IMR-90 (cell line): Measurements from ENCODE around the gene GABRB1. TPM values are rescaled to one million over a fixed set of nuclear protein-coding genes. Genes with fewer than 3 reads are reported as not detected.

Experiments
- ATAC-seq: fragments of 200-7000 bp; cut with Tn5 transposase; 2 replicates; pipeline ENCODE4 v1.9.1; 2020; ENCODE audit warnings: low read depth, mild to moderate bottlenecking, moderate library complexity
- BruUV-seq: library from RNA; stranded (reverse); fragments of 400-500 nt; replicated peaks from 2 replicates; lab custom pipeline; 2021; lab: Mats Ljungman, UMichigan
- CTCF ChIA-PET: fragments of 300-600 bp; formaldehyde crosslinking; extraction: SDS; loops from one replicate; lab custom pipeline; 2021; ENCODE audit warnings: antibody characterized with exemption; lab: Yijun Ruan, JAX
- POLR2A ChIA-PET: fragments of 300-600 bp; sonication (Branson Sonifier 250); formaldehyde crosslinking; loops from one replicate; lab custom pipeline; 2022; ENCODE audit warnings: antibody characterized with exemption; ENCODE audit not compliant: unreplicated experiment; lab: Charles Lee
- DNase-seq: peaks from one replicate; pipeline ENCODE4 v3.0.0; 2013
- H2AFZ ChIP-seq: replicated peaks from 2 replicates; pipeline ENCODE3; 2013; ENCODE audit warnings: low read length, mild to moderate bottlenecking; ENCODE audit not compliant: poor library complexity
- H2AK5ac ChIP-seq: 2 replicates; pipeline ENCODE4 v1.6.1; 2013; ENCODE audit warnings: low read depth, low read length, inconsistent platforms
- H2AK9ac ChIP-seq: replicated peaks from 2 replicates; pipeline ENCODE3; 2013; ENCODE audit warnings: mild to moderate bottlenecking, low read depth, low read length, moderate library complexity; ENCODE audit not compliant: poor library complexity
- H2BK120ac ChIP-seq: 2 replicates; pipeline ENCODE4 v1.6.1; 2013; ENCODE audit warnings: low read depth, low read length, inconsistent platforms
- H2BK15ac ChIP-seq: 3 replicates; pipeline ENCODE4 v1.6.1; 2013; ENCODE audit warnings: low read depth, low read length, inconsistent platforms
- H2BK20ac ChIP-seq: 2 replicates; pipeline ENCODE4 v1.6.1; 2013; ENCODE audit warnings: low read depth, mild to moderate bottlenecking, inconsistent platforms, low read length, moderate library complexity
- H2BK5ac ChIP-seq: 2 replicates; pipeline ENCODE4 v1.6.1; 2013; ENCODE audit warnings: mild to moderate bottlenecking, low read depth, low read length, inconsistent platforms; ENCODE audit not compliant: poor library complexity, severe bottlenecking
- H3K14ac ChIP-seq: replicated peaks from 2 replicates; pipeline ENCODE4 v1.6.1; 2013; ENCODE audit warnings: low read depth, low read length, inconsistent platforms
- H3K18ac ChIP-seq: 2 replicates; pipeline ENCODE4 v1.6.1; 2013; ENCODE audit warnings: low read depth, low read length, control low read depth
- H3K23ac ChIP-seq: 2 replicates; pipeline ENCODE4 v1.6.1; 2013; ENCODE audit warnings: low read depth, low read length, inconsistent platforms
- H3K27ac ChIP-seq: 2 replicates; pipeline ENCODE4 v1.5.1; 2013; ENCODE audit warnings: mild to moderate bottlenecking, control low read depth, low read length; ENCODE audit not compliant: insufficient read depth
- H3K27me3 ChIP-seq: 2 replicates; pipeline ENCODE4 v1.6.1; 2013; ENCODE audit warnings: low read length; ENCODE audit not compliant: control insufficient read depth, insufficient read depth
- H3K36me3 ChIP-seq: 2 replicates; pipeline ENCODE4 v1.6.1; 2013; ENCODE audit warnings: low read length, mixed read lengths; ENCODE audit not compliant: control insufficient read depth, insufficient read depth
- H3K4ac ChIP-seq: 2 replicates; pipeline ENCODE4 v1.6.1; 2013; ENCODE audit warnings: low read depth, low read length, inconsistent platforms
- H3K4me1 ChIP-seq: 2 replicates; pipeline ENCODE4 v1.6.1; 2013; ENCODE audit warnings: low read length, mixed read lengths; ENCODE audit not compliant: control insufficient read depth, insufficient read depth
- H3K4me2 ChIP-seq: 2 replicates; pipeline ENCODE4 v1.6.1; 2013; ENCODE audit warnings: low read depth, mild to moderate bottlenecking, control low read depth, low read length, moderate library complexity
- H3K4me3 ChIP-seq: 2 replicates; pipeline ENCODE4 v1.5.1; 2013; ENCODE audit warnings: low read depth, mild to moderate bottlenecking, control low read depth, low read length, moderate library complexity; ENCODE audit not compliant: insufficient read depth
- H3K56ac ChIP-seq: 2 replicates; pipeline ENCODE4 v1.6.1; 2013; ENCODE audit warnings: low read length, inconsistent platforms; ENCODE audit not compliant: insufficient read depth; ENCODE audit errors: extremely low read depth
- H3K79me1 ChIP-seq, 2 experiments: 2 replicates each; pipeline ENCODE4 v1.6.1; 2013; ENCODE audit warnings: low read length in 2 of 2, inconsistent platforms in 1 of 2, low read depth in 1 of 2
- H3K9ac ChIP-seq: 2 replicates; pipeline ENCODE4 v1.6.1; 2013; ENCODE audit warnings: low read depth, low read length, control low read depth
- H3K9me1 ChIP-seq: 2 replicates; pipeline ENCODE4 v1.6.1; 2013; ENCODE audit warnings: low read length, inconsistent platforms; ENCODE audit not compliant: insufficient read depth
- H3K9me3 ChIP-seq: 2 replicates; pipeline ENCODE4 v1.6.1; 2013; ENCODE audit warnings: low read length; ENCODE audit not compliant: control insufficient read depth, insufficient read depth
- H4K20me1 ChIP-seq: 2 replicates; pipeline ENCODE4 v1.6.1; 2013; ENCODE audit warnings: low read length, inconsistent platforms; ENCODE audit not compliant: insufficient read depth
- H4K5ac ChIP-seq: 2 replicates; pipeline ENCODE4 v1.6.1; 2013; ENCODE audit warnings: mild to moderate bottlenecking, low read depth, low read length, control low read depth
- H4K8ac ChIP-seq, 2 experiments: 2 replicates each; pipeline ENCODE4 v1.6.1; 2013; ENCODE audit warnings: low read depth in 2 of 2, low read length in 2 of 2, control low read depth in 1 of 2, inconsistent platforms in 1 of 2
- H4K91ac ChIP-seq: 2 replicates; pipeline ENCODE4 v1.6.1; 2013; ENCODE audit warnings: low read depth, low read length, inconsistent platforms; ENCODE audit not compliant: insufficient read depth
- FOS ChIP-seq: fragments of 150-350 bp; IDR thresholded peaks from 2 replicates; pipeline ENCODE4 v1.6.1; 2016; ENCODE audit warnings: low read depth, low read length
- RAD21 ChIP-seq: IDR thresholded peaks from 2 replicates; pipeline ENCODE4 v1.6.1; 2012; ENCODE audit warnings: low read length, improper control_type of control experiment
- WGBS, 2 experiments: methylation state at CpG; one replicate each; pipeline versions ENCODE4 v1.1.5 to v1.1.7; 2013; ENCODE audit warnings: missing lambda C conversion rate in 2 of 2; ENCODE audit not compliant: insufficient read length in 1 of 2; ENCODE audit errors: extremely low coverage in 2 of 2; 5-methylcytosine and 5-hydroxymethylcytosine counted together
- dilution Hi-C: fragments of 300-500 bp; cut with HindIII; formaldehyde crosslinking; loops from one replicate; pipeline ENCODE4 v1.14.3; 2018; ENCODE audit warnings: low sequenced_read_pairs; ENCODE audit not compliant: unreplicated experiment
- in situ Hi-C: fragments of 300-500 bp; cut with MboI; formaldehyde crosslinking; loops from 3 replicates; pipeline ENCODE4 v1.14.3; 2019; ENCODE audit warnings: low sequenced_read_pairs, inconsistent platforms, mixed read lengths
- intact Hi-C: fragments of 100-400 bp; cut with micrococcal nuclease; formaldehyde crosslinking; loops from 2 replicates; pipeline ENCODE4 v1.10.0; 2022
- polyA plus RNA-seq, 3 experiments: library from polyadenylated mRNA; depleted of rRNA; stranded (reverse); fragments of >200 nt; gene quantifications; 2 replicates each; pipeline ENCODE4 v1.2.3, GENCODE V29; 2012; ENCODE audit warnings: low replicate concordance in 1 of 3
- total RNA-seq: library from RNA; depleted of rRNA; stranded (reverse); fragments of >200 nt; gene quantifications from 2 replicates; pipeline ENCODE4 v1.2.3, GENCODE V29; 2012
- TF ChIP-seq, protein P1 (sequence below): conservative IDR thresholded peaks from 2 replicates; pipeline ENCODE4 v1.5.1; 2012; ENCODE audit warnings: mild to moderate bottlenecking, low read depth, low read length, improper control_type of control experiment

GABRB1 gene
- total and polyA plus RNA-seq, 2 of the 4 experiments (the other 2 are of a cell fraction), result 4.7 to 16.1 TPM

DNA sequence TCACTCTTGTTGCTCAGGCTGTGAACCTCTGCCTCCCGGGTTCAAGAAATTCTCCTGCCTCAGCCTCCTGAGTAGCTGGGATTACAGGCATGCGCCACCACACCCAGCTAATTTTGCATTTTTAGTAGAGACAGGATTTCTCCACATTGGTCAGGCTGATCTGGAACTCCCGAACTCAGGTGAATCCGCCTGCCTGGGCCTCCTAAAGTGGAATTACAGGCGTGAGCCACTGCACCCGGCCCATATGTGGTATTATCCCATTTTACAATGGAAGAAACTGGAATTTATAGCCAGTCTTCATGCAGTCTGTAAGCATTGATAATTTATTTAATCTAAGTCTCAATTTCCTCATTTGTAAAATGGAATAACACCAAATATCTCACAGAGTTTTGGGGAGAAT lies 161.8 kb downstream of the GABRB1 start:
- Histone ChIP-seq H2AK5ac (no peak overlapping the region), H3K36me3 (no peaks in the 10 kb centered on the region), H3K79me1 (no peaks in the 10 kb centered on the region), H3K4me3 (no peak overlapping the region), H3K9ac (no peak overlapping the region), H2BK5ac (no peak overlapping the region), H3K4me2 (no peak overlapping the region), H3K14ac (no peak overlapping the region), H2BK15ac (no peak overlapping the region), H2BK120ac (no peak overlapping the region), H4K20me1 (no peaks in the 10 kb centered on the region), H3K23ac (no peak overlapping the region), H3K27me3 (no peaks in the 10 kb centered on the region), H3K56ac (no peak overlapping the region), H3K4ac (no peak overlapping the region), H3K9me1 (no peaks in the 10 kb centered on the region), H2AFZ (no peak overlapping the region), H2AK9ac (no peak overlapping the region), H3K9me3 (no peaks in the 10 kb centered on the region), H2BK20ac (no peak overlapping the region), H3K4me1 (no peaks in the 10 kb centered on the region), H4K8ac (no peak overlapping the region), H4K91ac (no peak overlapping the region), H3K18ac (no peak overlapping the region), H3K27ac (no peak overlapping the region), H4K5ac (no peak overlapping the region)
- intact Hi-C loops (no loop called here), dilution Hi-C loops (no loop called here), in situ Hi-C loops (no loop called here)
- no TSS peak for BruUV-seq
- ATAC-seq (no peak), DNase-seq (no peak)
- 100% methylated on average over 1 of the region's 6 CpGs; no CpG with 5 or more reads in 1 of the 2 experiments for WGBS, 2 experiments
- TF ChIP-seq, protein P1, sequence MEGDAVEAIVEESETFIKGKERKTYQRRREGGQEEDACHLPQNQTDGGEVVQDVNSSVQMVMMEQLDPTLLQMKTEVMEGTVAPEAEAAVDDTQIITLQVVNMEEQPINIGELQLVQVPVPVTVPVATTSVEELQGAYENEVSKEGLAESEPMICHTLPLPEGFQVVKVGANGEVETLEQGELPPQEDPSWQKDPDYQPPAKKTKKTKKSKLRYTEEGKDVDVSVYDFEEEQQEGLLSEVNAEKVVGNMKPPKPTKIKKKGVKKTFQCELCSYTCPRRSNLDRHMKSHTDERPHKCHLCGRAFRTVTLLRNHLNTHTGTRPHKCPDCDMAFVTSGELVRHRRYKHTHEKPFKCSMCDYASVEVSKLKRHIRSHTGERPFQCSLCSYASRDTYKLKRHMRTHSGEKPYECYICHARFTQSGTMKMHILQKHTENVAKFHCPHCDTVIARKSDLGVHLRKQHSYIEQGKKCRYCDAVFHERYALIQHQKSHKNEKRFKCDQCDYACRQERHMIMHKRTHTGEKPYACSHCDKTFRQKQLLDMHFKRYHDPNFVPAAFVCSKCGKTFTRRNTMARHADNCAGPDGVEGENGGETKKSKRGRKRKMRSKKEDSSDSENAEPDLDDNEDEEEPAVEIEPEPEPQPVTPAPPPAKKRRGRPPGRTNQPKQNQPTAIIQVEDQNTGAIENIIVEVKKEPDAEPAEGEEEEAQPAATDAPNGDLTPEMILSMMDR, result no peak
- TF ChIP-seq RAD21 (no peak), FOS (no peak)
- CTCF ChIA-PET, result no interaction called here
- POLR2A ChIA-PET, result no interaction called here
